Activated CD4-positive, alpha-beta T cell treated with anti-CD3 and anti-CD28 coated beads, Interleukin-2, amount 10 ng/mL, durations not matched to agents 7 days and 5 days (primary cell): Measurements from ENCODE around the gene TTC16. TPM values are rescaled to one million over a fixed set of nuclear protein-coding genes. Genes with fewer than 3 reads are reported as not detected.
A peak's percentile ranks its signal among the peaks of the same experiment; 100 is the strongest.

Source experiments
- CTCF ChIA-PET: fragments of 350-600 bp; sonication (Branson Sonifier 250); formaldehyde crosslinking; loops from one replicate; lab custom pipeline; 2021; ENCODE audit warnings: antibody characterized with exemption; lab: Charles Lee
- POLR2A ChIA-PET: fragments of 350-600 bp; sonication (Branson Sonifier 250); formaldehyde crosslinking; loops from one replicate; lab custom pipeline; 2021; ENCODE audit warnings: antibody characterized with exemption; lab: Charles Lee
- DNase-seq: peaks from one replicate; pipeline ENCODE4 v3.0.0-alpha.2; 2020
- H3K27ac Mint-ChIP-seq: one replicate; pipeline ENCODE4 v1.8.0; 2021; ENCODE audit warnings: mild to moderate bottlenecking, moderate library complexity, mixed read lengths
- H3K27me3 Mint-ChIP-seq: one replicate; pipeline ENCODE4 v1.8.0; 2021; ENCODE audit warnings: mixed read lengths
- H3K36me3 Mint-ChIP-seq: one replicate; pipeline ENCODE4 v1.8.0; 2021; ENCODE audit warnings: low read depth, mixed read lengths
- H3K4me1 Mint-ChIP-seq: one replicate; pipeline ENCODE4 v1.8.0; 2021; ENCODE audit warnings: mixed read lengths
- H3K4me3 Mint-ChIP-seq: one replicate; pipeline ENCODE4 v1.8.0; 2021; ENCODE audit warnings: mild to moderate bottlenecking, moderate library complexity, mixed read lengths
- H3K9me3 Mint-ChIP-seq: one replicate; pipeline ENCODE4 v1.8.0; 2021; ENCODE audit warnings: mixed read lengths
- total RNA-seq, 2 experiments: library from RNA; stranded (reverse); gene quantifications; one replicate each; pipeline ENCODE4 v1.2.3, GENCODE V29; 2021

The TTC16 gene
- total RNA-seq, 2 experiments from 2014 or later = 1.2 to 1.6 TPM

GRCh38 chr9:127769101-127769500 is 53.2 kb downstream of the TTC16 start:
- H3K4me3 Mint-ChIP-seq = peak overlapping the region; percentile 19
- peak overlapping the region; percentile 77 for H3K27ac Mint-ChIP-seq
- no peaks in the 10 kb centered on the region for H3K27me3 Mint-ChIP-seq
- POLR2A ChIA-PET = no interaction called here
- DNase-seq = no peak
- H3K9me3 Mint-ChIP-seq = no peaks in the 10 kb centered on the region
- peaks cover 72% of the 10 kb centered on the region for H3K36me3 Mint-ChIP-seq
- CTCF ChIA-PET = interaction anchor here (0.6 to 1.3 kb wide), 3 partner anchors 24 to 147 kb away, joined by 3 to 4 read pairs (median 3); partner anchors contain the start of gene ST6GALNAC4
- peaks cover 87% of the 10 kb centered on the region for H3K4me1 Mint-ChIP-seq

- Mint-ChIP-seq H3K4me3 (peak overlapping the region; percentile 81), H3K27ac (peak overlapping the region; percentile 84), H3K4me1 (peaks cover 87% of the 10 kb centered on the region), H3K27me3 (no peaks in the 10 kb centered on the region), H3K9me3 (no peaks in the 10 kb centered on the region), H3K36me3 (peaks cover 74% of the 10 kb centered on the region)
- no peak for DNase-seq
- ChIA-PET CTCF (interaction anchor here (0.6 to 3.7 kb wide), 8 partner anchors 10 to 181 kb away, joined by 3 to 25 read pairs (median 5); partner anchors contain the start of genes CDK9, ST6GALNAC4 and TOR2A), POLR2A (interaction anchor here (0.5 to 1.1 kb wide), 2 partner anchors 18 to 155 kb away, joined by 3 to 8 read pairs; no protein-coding TSS in a partner anchor)
These were observed 54.2 kb downstream of the TTC16 start for GRCh38 chr9:127769929-127770582.

GRCh38 chr9:127770583-127770904 is 54.7 kb downstream of the TTC16 start:
- Mint-ChIP-seq H3K36me3 (peaks cover 71% of the 10 kb centered on the region), H3K4me3 (peak overlapping the region; percentile 81), H3K27me3 (no peaks in the 10 kb centered on the region), H3K4me1 (peaks cover 85% of the 10 kb centered on the region), H3K9me3 (no peaks in the 10 kb centered on the region), H3K27ac (peak overlapping the region; percentile 84)
- no peak for DNase-seq
- POLR2A ChIA-PET = interaction anchor here (0.5 to 1.1 kb wide), 3 partner anchors 17 to 345 kb away, joined by 3 to 8 read pairs (median 3); no protein-coding TSS in a partner anchor
- CTCF ChIA-PET = interaction anchor here (0.6 to 3.7 kb wide), 13 partner anchors 9 to 181 kb away, joined by 3 to 25 read pairs (median 4); partner anchors contain the start of genes CDK9, ST6GALNAC4 and TOR2A

GRCh38 chr9:127770905-127771569 is 55.2 kb downstream of the TTC16 start:
- ChIA-PET POLR2A (interaction anchor here (0.5 to 0.8 kb wide), 3 partner anchors 145 to 345 kb away, joined by 3 read pairs; no protein-coding TSS in a partner anchor), CTCF (interaction anchor here (0.6 to 3.7 kb wide), 14 partner anchors 9 to 182 kb away, joined by 3 to 25 read pairs (median 4); partner anchors contain the start of genes CDK9 and TOR2A)
- no peaks in the 10 kb centered on the region for H3K9me3 Mint-ChIP-seq
- H3K4me3 Mint-ChIP-seq = peak overlapping the region; percentile 81
- peaks cover 82% of the 10 kb centered on the region for H3K4me1 Mint-ChIP-seq
- H3K27me3 Mint-ChIP-seq = no peaks in the 10 kb centered on the region
- H3K27ac Mint-ChIP-seq = peak overlapping the region; percentile 84
- DNase-seq = peak; percentile 96
- H3K36me3 Mint-ChIP-seq = peaks cover 68% of the 10 kb centered on the region

GRCh38 chr9:127771570-127772189 is 55.8 kb downstream of the TTC16 start:
- H3K36me3 Mint-ChIP-seq = peaks cover 67% of the 10 kb centered on the region
- no peak for DNase-seq
- no peaks in the 10 kb centered on the region for H3K27me3 Mint-ChIP-seq
- peak overlapping the region; percentile 81 for H3K4me3 Mint-ChIP-seq
- ChIA-PET POLR2A (interaction anchor here (0.8 kb wide), 1 partner anchor 144 kb away, joined by 3 read pairs; no protein-coding TSS in a partner anchor), CTCF (interaction anchor here (0.9 to 3.7 kb wide), 11 partner anchors 13 to 172 kb away, joined by 3 to 25 read pairs (median 4); partner anchors contain the start of genes CDK9 and TOR2A)
- peaks cover 82% of the 10 kb centered on the region for H3K4me1 Mint-ChIP-seq
- no peaks in the 10 kb centered on the region for H3K9me3 Mint-ChIP-seq
- H3K27ac Mint-ChIP-seq = peak overlapping the region; percentile 84

- ChIA-PET POLR2A (no interaction called here), CTCF (interaction anchor here (2.4 to 3.7 kb wide), 3 partner anchors 12 to 97 kb away, joined by 6 to 25 read pairs (median 10); partner anchors contain the start of gene TOR2A)
- H3K4me3 Mint-ChIP-seq = no peak overlapping the region
- peaks cover 66% of the 10 kb centered on the region for H3K36me3 Mint-ChIP-seq
- peaks cover 74% of the 10 kb centered on the region for H3K4me1 Mint-ChIP-seq
- DNase-seq = no peak
- H3K9me3 Mint-ChIP-seq = no peaks in the 10 kb centered on the region
- no peaks in the 10 kb centered on the region for H3K27me3 Mint-ChIP-seq
- H3K27ac Mint-ChIP-seq = peak overlapping the region; percentile 68
These were observed 56.7 kb downstream of the TTC16 start for GRCh38 chr9:127772603-127773002.

- ChIA-PET POLR2A (no interaction called here), CTCF (interaction anchor here (2.4 to 3.7 kb wide), 3 partner anchors 11 to 97 kb away, joined by 6 to 25 read pairs (median 10); partner anchors contain the start of gene TOR2A)
- DNase-seq = no peak
- Mint-ChIP-seq H3K4me1 (peaks cover 69% of the 10 kb centered on the region), H3K4me3 (no peak overlapping the region), H3K27me3 (no peaks in the 10 kb centered on the region), H3K27ac (peak overlapping the region; percentile 36), H3K9me3 (no peaks in the 10 kb centered on the region), H3K36me3 (peaks cover 65% of the 10 kb centered on the region)
These were observed 57.4 kb downstream of the TTC16 start for GRCh38 chr9:127773272-127773671.

- DNase-seq = no peak
- ChIA-PET CTCF (interaction anchor here (0.6 to 2.4 kb wide), 2 partner anchors 10 to 15 kb away, joined by 3 to 6 read pairs; no protein-coding TSS in a partner anchor), POLR2A (no interaction called here)
- H3K27ac Mint-ChIP-seq = peak overlapping the region; percentile 13
- H3K9me3 Mint-ChIP-seq = no peaks in the 10 kb centered on the region
- H3K4me3 Mint-ChIP-seq = peak overlapping the region; percentile 34
- H3K4me1 Mint-ChIP-seq = peaks cover 66% of the 10 kb centered on the region
- no peaks in the 10 kb centered on the region for H3K27me3 Mint-ChIP-seq
- peaks cover 62% of the 10 kb centered on the region for H3K36me3 Mint-ChIP-seq
These were observed 58.1 kb downstream of the TTC16 start for GRCh38 chr9:127773981-127774380.

- peaks cover 40% of the 10 kb centered on the region for H3K36me3 Mint-ChIP-seq
- peak; percentile 84 for DNase-seq
- ChIA-PET CTCF (interaction anchor here (0.6 to 1.7 kb wide), 5 partner anchors 9 to 465 kb away, joined by 3 to 4 read pairs (median 3); partner anchors contain the start of genes CDK9 and TOR2A), POLR2A (interaction anchor here (0.6 kb wide), 1 partner anchor 19 kb away, joined by 6 read pairs; no protein-coding TSS in a partner anchor)
- peak overlapping the region; percentile 96 for H3K27ac Mint-ChIP-seq
- no peaks in the 10 kb centered on the region for H3K27me3 Mint-ChIP-seq
- no peaks in the 10 kb centered on the region for H3K9me3 Mint-ChIP-seq
- H3K4me3 Mint-ChIP-seq = peak overlapping the region; percentile 100
- peaks cover 62% of the 10 kb centered on the region for H3K4me1 Mint-ChIP-seq
These were observed 60.5 kb downstream of the TTC16 start for GRCh38 chr9:127776195-127776923.

GRCh38 chr9:127776924-127777289 is 61.0 kb downstream of the TTC16 start:
- Mint-ChIP-seq H3K27ac (peak overlapping the region; percentile 96), H3K27me3 (no peaks in the 10 kb centered on the region), H3K4me1 (peaks cover 62% of the 10 kb centered on the region), H3K4me3 (peak overlapping the region; percentile 100), H3K9me3 (no peaks in the 10 kb centered on the region), H3K36me3 (peaks cover 38% of the 10 kb centered on the region)
- POLR2A ChIA-PET = no interaction called here
- no peak for DNase-seq
- CTCF ChIA-PET = interaction anchor here (1.3 to 1.7 kb wide), 2 partner anchors 9 to 42 kb away, joined by 4 read pairs; partner anchors contain the start of genes CDK9 and TOR2A

GRCh38 chr9:127777368-127777980 is 61.6 kb downstream of the TTC16 start:
- peaks cover 64% of the 10 kb centered on the region for H3K4me1 Mint-ChIP-seq
- no peaks in the 10 kb centered on the region for H3K9me3 Mint-ChIP-seq
- CTCF ChIA-PET = interaction anchor here (1.0 to 3.4 kb wide), 2 partner anchors 42 to 92 kb away, joined by 3 to 25 read pairs; partner anchors contain the start of gene TOR2A
- POLR2A ChIA-PET = interaction anchor here (0.6 kb wide), 1 partner anchor 26 kb away, joined by 3 read pairs; no protein-coding TSS in a partner anchor
- H3K36me3 Mint-ChIP-seq = peaks cover 38% of the 10 kb centered on the region
- DNase-seq = peak; percentile 33
- H3K4me3 Mint-ChIP-seq = peak overlapping the region; percentile 100
- H3K27ac Mint-ChIP-seq = peak overlapping the region; percentile 96
- no peaks in the 10 kb centered on the region for H3K27me3 Mint-ChIP-seq
